AG08396 (cell line): ENCODE measurements around the gene CCDC97.

Experiments
- DNase-seq: peaks from one replicate; pipeline ENCODE4 v3.0.0; 2012; ENCODE audit warnings: low spot score, mixed read lengths

CCDC97 gene

GRCh38 chr19:41320185-41320518, 10.2 kb downstream of the CCDC97 start:
- DNase-seq, result no peak

DNA sequence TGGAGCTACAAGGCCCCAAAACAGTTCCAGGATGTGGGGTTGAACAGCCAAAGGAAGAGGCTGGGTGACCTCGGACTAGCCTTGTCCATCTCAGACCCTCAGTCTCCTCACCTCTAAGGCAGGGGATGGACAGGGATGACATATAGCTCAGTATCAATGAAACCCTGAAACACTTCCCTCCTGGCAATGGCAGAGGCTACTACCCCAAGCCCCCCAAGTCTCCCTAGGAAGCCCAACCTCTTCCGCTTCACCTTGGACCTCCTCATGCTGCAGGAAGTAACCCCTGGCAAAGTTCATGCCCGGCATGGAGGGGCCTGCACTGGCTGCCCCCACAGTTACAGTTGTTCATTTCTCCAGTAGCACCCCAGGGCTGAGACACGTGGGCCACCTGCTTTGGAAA, 10.6 kb downstream of the CCDC97 start:
- DNase-seq, result no peak

- no peak for DNase-seq
These were observed 11.2 kb downstream of the CCDC97 start for GRCh38 chr19:41321204-41321599.

- peak; percentile 89 for DNase-seq
These were observed 11.8 kb downstream of the CCDC97 start for GRCh38 chr19:41321600-41322270.

DNA sequence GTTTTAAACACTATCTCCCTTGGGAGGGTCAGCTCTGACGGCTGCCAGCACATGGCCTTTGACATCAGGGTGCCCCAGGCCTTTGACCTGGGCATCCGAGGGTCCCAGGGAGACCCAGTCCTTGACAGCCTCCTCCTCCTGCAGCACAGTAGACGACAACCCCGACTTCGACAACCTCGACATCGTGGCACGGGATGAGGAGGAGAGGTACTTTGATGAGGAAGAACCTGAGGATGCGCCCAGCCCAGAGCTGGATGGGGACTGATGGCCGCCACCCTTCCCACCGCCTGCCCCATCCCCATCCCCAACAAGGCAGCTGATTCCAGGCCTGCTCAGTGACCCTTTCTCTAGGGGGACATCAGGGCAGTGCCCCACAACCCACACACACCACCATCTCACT, 12.5 kb downstream of the CCDC97 start:
- DNase-seq, result no peak

- DNase-seq, result peak; percentile 66
These were observed 13.1 kb downstream of the CCDC97 start for GRCh38 chr19:41323023-41323422.

DNA sequence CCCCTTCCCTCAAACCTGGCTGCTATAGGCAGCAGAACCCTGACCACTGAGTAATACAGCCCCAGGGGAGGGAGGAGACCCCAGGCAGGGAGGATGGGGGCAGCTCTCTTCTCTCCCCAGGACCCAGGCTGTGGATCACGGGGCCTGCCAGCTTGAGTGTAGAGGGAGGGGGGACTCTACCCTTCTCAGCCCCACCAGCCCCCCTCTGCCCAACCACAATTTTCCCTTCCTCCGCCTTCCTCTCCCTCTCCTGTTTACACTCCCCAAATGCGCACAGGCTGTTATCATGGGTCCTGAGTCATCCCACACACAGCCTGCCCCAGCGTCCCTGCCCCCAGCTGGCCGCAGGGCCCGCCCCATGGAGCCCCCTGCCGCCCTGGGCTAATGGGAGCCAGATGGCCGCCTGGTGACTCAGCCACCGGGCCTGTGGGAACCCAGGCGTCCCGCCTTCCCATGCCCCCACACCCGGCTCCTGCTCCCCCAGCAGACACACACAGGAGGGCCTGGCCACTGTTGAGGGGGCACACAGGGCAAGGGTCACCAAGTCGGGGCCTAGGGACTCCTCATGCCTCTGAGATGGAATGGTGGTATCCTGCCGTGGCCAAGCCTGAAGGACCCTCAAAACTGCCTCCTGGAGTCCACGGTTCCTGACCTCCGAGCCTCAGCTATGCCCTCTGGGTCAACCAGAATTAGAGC, 13.6 kb downstream of the CCDC97 start:
- peak; percentile 95 for DNase-seq

- DNase-seq, result no peak
These were observed 14.3 kb downstream of the CCDC97 start for GRCh38 chr19:41324231-41324702.

- DNase-seq, result peak; percentile 82
These were observed 15.1 kb downstream of the CCDC97 start for GRCh38 chr19:41324921-41325639.

DNA sequence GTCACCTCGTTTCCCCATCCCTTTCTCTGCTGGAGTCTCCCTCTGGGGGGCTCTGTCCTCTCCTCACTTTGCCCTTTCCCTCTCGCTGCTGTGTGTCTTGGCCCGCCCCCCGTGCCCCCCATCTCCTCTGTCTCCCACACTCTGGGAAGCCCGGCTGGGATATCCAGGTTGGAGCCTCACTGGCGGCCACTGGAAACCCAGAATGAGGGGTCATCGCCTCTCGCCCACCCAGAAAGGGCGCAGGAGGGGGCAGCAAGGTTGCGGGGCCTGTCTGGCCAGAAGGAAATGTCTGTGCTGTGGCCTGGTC, 15.6 kb downstream of the CCDC97 start:
- no peak for DNase-seq

DNA sequence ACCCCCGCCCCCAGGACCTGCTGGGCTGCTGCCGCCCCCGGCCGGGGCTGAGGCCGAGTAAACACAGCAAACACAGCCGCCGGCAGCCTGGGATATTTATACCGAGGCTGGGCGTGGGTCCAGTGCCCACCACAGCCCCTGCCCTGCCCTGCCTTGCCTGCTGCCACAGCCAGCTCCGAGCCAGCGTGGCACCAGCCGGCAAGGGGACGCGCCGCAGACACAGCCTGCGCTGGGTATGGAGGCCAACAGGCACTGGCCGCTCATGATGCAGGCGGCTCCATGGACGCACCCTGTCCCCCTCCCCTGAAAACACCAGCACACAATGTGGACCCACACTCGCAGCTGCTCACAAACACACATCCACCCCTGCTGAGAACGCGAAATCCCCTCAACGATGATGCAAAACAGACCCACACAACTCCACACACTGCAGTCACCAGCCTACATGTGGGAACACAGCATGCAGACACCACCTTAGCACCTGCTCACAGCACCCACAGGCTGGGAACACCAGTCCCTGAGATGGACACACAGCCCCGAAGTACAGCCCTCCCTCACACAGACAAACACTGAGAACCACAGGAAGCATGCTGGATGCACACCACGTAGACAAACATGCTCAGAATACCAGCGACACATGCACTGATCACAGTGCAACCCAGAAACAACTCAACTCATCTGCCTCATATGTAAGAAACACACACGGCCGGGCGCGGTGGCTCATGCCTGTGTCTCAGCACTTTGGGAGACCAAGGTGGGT, 16.2 kb downstream of the CCDC97 start:
- peak; percentile 67 for DNase-seq

DNA sequence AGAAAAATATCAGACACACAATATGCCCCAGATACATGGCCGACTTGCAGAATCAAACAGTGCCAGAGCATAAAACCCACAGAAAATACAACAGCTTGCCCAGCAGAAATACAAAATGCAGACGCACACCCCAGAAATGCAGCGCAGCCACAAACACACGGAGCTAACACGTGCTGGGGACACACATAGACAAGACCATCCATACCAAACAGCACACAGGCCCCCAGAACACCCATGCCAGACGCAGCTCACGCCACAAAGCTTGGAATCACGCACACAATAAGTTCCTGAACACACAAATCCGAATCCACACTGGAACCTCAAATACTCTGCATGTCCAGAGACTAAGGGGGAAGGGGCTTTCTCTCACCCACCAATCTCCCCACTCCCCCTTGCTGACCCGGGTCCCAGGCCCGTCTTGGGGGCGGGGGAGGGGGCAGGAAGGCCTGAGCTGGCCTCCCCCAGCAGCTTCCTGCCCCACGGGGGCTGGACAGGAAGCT, 17.2 kb downstream of the CCDC97 start:
- no peak for DNase-seq

DNA sequence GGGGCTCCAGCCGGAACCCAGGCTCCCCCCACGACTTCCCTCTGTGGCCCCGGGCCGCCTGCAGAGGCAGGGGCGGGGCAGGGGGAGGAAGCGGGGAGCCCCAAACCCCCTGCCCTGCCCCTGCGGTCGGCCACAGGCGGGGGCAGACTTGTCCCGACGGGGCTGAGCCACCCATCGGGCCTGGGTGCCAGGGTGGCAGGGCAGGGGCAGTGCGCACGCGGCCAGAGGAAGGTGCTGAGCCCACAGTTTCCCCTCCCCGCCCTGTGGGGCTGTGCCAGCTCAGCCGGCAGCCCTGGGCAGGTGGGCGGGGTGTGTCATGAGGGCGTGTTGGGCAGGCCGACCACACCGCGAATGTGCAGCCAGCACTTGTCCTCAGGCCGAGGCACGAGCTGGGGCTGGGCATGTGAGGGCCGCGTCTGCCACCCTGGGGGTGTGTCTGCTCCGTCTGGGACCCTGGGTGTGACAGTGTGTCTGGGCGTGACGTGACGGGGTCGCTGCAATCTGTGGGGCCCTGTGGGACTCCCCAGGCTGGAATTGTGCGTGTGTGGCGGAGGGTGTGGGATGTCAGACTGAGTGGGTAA, 17.7 kb downstream of the CCDC97 start:
- peak; percentile 64 for DNase-seq

- peak; percentile 56 for DNase-seq
These were observed 18.3 kb downstream of the CCDC97 start for GRCh38 chr19:41328157-41328841.

- no peak for DNase-seq
These were observed 18.9 kb downstream of the CCDC97 start for GRCh38 chr19:41328842-41329225.

GRCh38 chr19:41330481-41330880, 20.5 kb downstream of the CCDC97 start:
- no peak for DNase-seq

- no peak for DNase-seq
These were observed 21.1 kb downstream of the CCDC97 start for GRCh38 chr19:41330946-41331678.

DNA sequence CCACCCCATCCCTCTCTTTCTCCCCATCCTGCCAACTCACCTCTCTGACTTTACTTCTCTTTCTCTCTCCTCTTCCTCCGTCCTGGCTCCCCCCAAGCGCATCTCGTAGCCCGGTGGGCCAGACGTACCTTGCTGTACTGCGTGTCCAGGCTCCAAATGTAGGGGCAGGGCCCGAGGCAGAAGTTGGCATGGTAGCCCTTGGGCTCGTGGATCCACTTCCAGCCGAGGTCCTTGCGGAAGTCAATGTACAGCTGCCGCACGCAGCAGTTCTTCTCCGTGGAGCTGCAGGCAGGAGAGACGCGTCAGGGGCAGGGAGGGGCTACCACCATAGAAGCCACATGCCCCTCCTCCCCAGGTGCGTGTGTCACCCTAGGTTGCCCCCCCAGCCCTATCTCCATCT, 22.0 kb downstream of the CCDC97 start:
- DNase-seq, result no peak

- DNase-seq, result no peak
These were observed 22.5 kb downstream of the CCDC97 start for GRCh38 chr19:41332468-41332867.

DNA sequence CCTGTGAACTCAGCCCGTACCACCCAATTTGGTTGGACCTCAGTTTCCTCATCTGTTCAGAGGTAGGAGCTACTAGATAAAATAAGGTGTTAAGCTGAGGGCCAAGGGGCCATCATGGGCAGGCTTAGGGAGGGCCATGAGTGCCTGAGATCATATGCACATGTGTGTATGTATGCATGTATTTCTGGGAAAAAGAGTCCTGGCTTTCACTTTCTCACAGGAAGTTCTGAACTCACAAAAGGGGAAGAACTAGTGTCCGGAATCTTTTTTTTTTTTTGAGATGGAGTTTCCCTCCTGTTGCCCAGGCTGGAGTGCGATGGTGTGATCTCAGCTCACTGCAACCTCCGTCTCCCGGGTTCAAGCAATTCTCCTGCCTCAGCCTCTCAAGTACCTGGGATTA, 24.8 kb downstream of the CCDC97 start:
- no peak for DNase-seq

- DNase-seq, result no peak
These were observed 25.5 kb downstream of the CCDC97 start for GRCh38 chr19:41335467-41335866.
